AG08395 (cell line): ENCODE results near the gene MFAP2.
A peak's percentile ranks its signal among the peaks of the same experiment; 100 is the strongest.
"Not testable (repeated sequence)": the region's sequence is repeated elsewhere in the genome, so short reads cannot be mapped to it uniquely, and the experiment has no call there.

ENCODE experiments used
- DNase-seq: peaks from one replicate; pipeline ENCODE4 v3.0.0; 2012; ENCODE audit warnings: mixed read lengths, low spot score

Gene MFAP2

DNA sequence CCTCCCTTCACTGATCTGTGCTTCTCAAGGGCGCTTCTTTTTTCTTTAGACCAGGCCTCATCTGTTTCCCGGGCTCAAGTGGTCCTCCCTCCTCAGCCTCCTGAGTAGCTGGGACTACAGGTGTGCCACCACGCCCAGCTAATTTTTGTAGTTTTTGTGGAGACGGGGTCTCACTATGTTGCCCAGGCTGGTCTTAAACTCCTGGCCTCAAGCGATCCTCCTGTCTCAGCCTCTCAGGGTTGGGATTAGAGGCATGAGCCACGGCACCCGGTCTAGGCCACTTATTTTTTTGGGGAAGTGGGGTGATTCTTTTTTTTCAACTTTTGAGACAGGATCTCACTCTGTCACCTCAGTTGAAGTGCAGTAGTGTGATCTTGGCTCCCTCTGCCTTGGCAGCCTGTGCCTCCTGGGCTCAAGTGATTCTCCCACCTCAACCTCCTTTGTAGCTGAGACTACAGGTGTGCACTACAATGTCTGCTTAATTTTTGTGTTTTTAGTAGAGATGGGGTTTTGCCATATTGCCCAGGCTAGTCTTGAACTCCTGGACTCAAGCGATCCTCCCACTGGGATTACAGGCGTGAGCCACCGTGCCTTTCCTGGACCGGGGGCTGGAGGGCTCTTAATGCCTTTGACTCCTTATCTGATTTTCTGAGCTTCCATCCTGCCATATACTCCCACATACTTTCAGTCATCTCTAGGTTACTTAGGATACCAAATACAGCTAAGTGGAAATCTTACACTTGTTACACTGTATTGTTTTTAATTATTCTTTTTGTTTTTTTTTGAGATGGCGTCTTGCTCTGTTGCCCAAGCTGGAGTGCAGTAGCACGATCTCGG is 18.9 kb downstream of the MFAP2 start:
- no peak for DNase-seq

DNA sequence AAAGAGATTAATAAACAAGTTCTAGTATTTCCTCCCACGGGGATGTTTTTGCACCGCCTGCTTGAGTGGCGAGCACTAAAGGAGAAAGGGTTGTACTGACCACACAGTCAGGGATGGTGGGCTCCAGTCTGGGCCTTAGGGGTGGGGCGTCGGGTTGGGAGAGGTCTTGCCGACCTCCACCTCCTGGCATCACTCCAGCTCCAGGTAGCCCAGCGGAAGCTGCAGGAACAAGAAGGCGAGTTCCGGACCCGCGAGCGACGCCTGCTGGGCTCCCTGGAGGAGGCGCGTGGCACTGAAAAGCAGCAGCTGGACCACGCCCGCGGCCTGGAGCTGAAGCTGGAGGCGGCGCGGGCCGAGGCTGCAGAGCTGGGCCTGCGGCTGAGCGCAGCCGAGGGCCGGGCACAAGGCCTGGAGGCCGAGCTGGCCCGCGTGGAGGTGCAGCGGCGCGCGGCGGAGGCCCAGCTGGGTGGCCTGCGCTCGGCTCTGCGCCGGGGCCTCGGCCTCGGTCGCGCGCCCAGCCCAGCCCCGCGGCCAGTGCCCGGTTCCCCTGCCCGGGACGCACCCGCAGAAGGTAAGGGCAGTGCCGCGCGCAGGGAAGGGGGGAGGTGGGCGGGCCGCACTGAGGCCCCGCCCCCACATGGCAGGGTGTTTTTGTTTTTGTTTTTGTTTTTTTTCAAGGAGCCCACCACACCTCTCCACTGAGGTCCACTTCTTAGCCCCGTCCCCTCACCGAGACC is 19.7 kb downstream of the MFAP2 start:
- peak; percentile 72 for DNase-seq

- DNase-seq: no peak
Measured at GRCh38 chr1:16958475-16958874, 21.9 kb downstream of the MFAP2 start.

DNA sequence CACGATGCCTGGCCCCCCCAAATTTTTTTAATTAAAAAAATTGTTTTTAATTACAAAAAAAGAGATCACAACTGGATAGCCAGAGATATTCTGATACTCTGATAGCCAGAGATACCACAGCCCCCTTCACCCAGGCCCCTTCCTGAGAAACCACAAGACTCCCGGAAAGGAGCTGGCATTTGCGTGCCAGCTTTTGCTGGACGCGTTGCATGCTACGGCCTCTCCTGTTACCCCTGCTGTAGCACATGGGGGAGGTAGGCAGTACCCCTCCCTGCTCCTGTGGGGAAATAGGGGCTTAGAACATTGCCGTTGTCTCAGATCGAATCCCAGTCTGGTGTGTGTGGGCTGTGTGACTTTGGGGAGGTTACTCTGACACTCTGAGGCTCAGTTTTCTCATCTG is 22.7 kb downstream of the MFAP2 start:
- no peak for DNase-seq

DNA sequence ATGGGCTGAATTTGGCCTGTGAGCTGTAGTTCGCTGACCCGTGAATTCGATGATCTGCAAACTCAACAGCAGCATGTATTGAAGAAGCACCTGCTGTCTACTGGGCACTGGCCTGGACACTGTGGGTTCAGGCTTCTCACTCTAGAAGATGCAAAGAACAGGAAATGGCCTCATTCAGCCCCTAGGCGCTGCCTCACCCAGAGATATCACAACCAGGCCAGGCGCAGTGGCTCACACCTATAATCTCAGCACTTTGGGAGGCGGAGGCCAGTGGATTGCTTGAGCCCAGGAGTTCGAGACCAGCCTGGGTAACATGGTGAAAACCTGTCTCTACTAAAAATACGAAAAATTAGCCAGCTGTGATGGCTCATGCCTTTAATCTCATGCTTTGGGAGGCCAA is 23.6 kb downstream of the MFAP2 start:
- DNase-seq: no peak

DNA sequence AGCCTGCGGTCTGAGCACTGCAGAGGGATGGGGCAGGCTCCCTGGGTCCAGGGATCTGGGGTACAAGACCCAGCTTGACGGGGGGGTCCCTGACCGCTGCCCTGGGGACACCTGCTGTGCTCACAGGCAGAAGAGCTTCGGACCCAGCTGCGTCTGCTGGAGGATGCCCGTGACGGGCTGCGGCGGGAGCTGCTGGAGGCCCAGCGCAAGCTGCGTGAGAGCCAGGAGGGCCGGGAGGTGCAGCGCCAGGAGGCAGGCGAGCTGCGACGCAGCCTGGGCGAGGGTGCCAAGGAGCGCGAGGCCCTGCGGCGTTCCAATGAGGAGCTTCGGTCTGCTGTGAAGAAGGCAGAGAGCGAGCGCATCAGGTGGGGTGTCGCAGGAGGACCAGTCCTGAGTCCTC is 25.2 kb downstream of the MFAP2 start:
- DNase-seq: no peak

- DNase-seq: no peak
Measured at GRCh38 chr1:16954579-16954978, 25.8 kb downstream of the MFAP2 start.

GRCh38 chr1:16952376-16952775 is 28.0 kb downstream of the MFAP2 start:
- not testable (repeated sequence) for DNase-seq

DNA sequence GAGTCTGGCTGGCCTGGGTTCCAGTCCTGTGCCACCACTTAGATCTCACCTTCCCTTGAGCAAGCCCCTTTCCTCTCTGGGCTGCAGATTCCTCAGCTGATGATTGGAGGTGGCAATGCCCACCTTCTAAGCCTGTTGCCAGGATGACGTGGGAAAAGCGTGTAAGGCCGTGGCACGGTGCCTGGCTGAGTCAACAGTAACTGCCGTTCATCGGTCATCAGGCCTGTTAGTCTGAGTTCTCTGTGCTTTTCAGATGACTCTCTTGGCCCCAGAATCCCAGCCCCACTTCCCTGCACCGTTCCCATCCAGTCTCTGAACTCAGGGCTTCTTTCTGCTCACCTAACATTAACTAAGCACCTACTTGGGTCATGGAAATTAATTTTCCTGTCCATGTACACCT is 31.4 kb downstream of the MFAP2 start:
- DNase-seq: peak; percentile 71

- not testable (repeated sequence) for DNase-seq
Measured at GRCh38 chr1:16948282-16948891, 32.0 kb downstream of the MFAP2 start.

DNA sequence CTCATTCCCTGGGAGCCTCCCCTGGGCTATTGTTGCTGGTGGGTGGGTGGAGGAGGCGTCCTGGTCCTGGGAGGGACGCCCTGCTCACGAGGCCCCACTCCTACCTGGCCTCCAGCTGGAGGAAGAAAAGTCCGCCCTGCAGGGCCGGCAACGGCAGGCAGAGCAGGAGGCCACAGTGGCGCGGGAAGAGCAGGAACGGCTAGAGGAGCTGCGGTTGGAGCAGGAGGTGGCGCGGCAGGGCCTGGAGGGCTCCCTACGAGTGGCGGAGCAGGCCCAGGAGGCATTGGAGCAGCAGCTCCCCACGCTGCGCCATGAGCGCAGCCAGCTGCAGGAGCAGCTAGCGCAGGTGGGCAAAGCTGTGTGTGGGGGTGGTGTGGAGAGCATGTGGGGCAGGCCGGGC is 33.8 kb downstream of the MFAP2 start:
- DNase-seq: no peak

DNA sequence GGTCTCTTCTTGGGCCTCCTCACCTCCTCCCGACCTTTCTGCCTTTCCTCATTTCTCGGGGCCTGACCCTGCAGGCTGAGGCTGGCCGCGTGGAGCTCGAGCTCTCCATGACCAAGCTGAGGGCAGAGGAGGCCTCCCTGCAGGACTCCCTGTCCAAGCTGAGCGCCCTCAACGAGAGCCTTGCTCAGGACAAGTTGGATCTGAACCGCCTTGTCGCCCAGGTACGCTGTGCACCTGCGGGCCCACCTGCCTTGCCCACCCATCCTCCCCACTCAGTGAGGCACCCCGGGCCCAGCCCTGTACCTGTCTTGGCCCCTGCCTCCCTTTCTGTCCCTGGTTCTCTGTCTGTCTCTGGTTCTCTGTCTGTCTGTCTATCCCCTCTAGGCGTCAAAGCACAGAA is 34.2 kb downstream of the MFAP2 start:
- not testable (repeated sequence) for DNase-seq

GRCh38 chr1:16945512-16945911 is 34.9 kb downstream of the MFAP2 start:
- DNase-seq: not testable (repeated sequence)

DNA sequence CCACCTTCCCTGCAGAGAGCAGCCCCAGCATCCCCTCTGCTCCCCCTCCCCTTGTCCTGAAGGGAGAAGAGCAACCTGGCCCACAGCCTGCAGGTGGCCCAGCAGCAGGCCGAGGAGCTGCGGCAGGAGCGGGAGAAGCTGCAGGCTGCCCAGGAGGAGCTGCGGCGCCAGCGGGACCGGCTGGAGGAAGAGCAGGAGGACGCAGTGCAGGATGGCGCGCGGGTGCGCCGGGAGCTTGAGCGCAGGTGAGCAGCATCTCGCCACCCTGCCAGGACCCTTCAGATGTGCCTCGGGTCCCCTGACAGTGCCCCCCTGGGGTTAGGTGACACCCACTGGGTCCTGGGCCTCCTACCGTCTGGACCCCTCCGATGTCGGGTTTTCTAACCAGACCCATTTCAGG is 36.4 kb downstream of the MFAP2 start:
- DNase-seq: no peak

DNA sequence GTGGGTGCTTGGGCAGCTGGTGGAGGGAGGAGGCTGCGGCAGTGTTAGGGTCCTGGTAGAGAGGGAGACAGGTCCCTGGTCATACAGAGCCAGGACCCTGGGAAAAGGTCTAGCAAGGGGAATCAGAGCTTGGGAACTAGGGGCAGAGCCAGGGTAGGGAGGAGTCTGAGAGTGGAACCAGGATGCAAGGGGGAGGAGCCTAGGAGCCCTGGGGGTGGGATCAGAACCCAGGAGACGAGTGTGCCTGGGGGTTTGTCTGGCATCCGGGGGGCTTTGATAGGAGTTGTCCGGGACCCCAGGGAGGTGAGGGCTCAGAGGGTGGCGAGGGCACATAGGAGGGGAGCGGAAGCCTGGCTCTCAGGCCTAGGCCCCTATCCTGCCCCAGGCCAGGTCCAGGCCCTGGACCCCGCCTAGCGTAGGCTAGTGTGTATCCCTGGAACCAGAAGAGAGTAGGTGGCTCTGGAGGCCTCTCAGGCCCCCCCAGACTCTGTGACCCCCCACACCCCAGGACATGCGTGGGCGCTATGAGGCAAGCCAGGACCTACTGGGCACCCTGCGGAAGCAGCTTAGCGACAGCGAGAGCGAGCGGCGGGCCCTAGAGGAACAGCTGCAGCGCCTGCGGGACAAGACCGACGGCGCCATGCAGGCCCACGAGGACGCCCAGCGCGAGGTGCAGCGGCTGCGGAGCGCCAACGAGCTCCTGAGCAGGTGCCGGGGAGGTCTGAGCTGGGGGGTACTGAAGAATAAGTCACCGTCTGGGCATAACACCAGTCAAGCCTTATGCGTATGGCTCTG is 40.8 kb downstream of the MFAP2 start:
- DNase-seq: not testable (repeated sequence)

- DNase-seq: no peak
Measured at GRCh38 chr1:16938351-16939321, 41.8 kb downstream of the MFAP2 start.

DNA sequence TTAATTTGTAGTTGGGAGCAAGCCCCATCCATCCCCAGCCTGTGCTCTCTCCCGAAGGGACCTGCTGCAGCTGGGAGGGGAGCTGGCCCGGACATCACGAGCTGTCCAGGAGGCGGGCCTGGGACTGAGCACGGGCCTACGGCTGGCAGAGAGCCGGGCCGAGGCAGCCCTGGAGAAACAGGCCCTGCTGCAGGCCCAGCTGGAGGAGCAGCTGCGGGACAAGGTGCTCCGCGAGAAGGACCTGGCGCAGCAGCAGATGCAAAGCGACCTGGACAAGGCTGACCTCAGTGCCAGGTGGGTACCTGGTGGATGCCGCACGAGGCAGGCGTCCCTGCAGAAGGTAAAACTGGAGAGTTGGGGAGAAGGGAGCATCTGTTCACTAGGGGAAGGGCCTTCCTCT is 43.8 kb downstream of the MFAP2 start:
- not testable (repeated sequence) for DNase-seq

GRCh38 chr1:16933945-16934344 is 46.5 kb downstream of the MFAP2 start:
- not testable (repeated sequence) for DNase-seq

DNA sequence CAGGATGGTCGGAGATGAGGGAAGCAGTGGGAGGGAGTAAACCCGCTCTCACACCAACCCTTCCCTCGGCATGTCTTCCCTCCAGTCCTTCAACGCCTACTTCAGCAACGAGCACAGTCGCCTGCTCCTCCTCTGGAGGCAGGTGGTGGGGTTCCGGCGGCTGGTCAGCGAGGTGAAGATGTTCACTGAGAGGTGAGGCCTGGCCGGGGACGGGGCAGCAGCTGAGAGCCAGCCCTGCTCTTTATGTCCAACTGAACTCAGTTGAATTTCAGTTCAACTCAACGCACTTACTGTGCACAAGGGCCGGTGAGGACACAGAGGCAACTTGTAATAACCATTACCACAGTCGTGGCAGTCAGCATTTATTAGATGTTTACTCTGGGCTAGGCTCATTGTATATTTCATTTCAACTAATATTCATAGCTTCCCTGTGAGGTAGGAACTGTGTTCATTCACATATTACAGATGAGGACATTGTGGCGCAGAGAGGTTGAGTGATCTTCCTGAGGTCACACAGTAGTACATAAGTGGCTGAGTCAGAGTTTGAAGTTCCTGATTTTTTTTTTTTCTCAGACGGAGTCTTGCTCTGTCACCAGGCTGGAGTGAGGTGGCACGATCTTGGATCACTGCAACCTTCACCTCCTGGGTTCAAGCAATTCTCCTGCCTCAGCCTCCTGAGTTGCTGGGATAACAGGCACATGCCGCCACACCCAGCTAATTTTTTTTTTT is 49.0 kb downstream of the MFAP2 start:
- DNase-seq: not testable (repeated sequence)
